Ovary (tissue), 9 donors: ENCODE data around the gene EEF1AKMT3. TPM values are rescaled to one million over a fixed set of nuclear protein-coding genes. Genes with fewer than 3 reads are reported as not detected.

Source experiments
- DNase-seq, 5 donors: peaks; one replicate each; pipeline ENCODE4 v3.0.0-alpha.2; 2019 to 2020
- H3K27ac ChIP-seq, 2 donors: fragments of 200-600 bp; one replicate each; pipeline versions ENCODE4 v1.5.1 to v1.8.0; 2019 to 2022
- H3K27me3 ChIP-seq: fragments of 200-600 bp; one replicate; pipeline ENCODE4 v1.8.0; 2022
- H3K36me3 ChIP-seq: fragments of 200-600 bp; sonication (generic); one replicate; pipeline ENCODE4 v1.5.1; 2019
- H3K4me1 ChIP-seq: one replicate; pipeline ENCODE4 v1.8.1; 2013; ENCODE audit warnings: mild to moderate bottlenecking, moderate library complexity; ENCODE audit not compliant: insufficient read depth
- H3K4me3 ChIP-seq: fragments of 200-600 bp; sonication (generic); one replicate; pipeline ENCODE4 v1.5.1; 2017
- H3K9me3 ChIP-seq, 2 donors: fragments of 200-600 bp in 1 of 2; sonication (generic) in 1 of 2; one replicate each; pipeline versions ENCODE4 v1.5.1 to v1.8.1; 2013 to 2019; ENCODE audit warnings: mild to moderate bottlenecking in 1 of 2, moderate library complexity in 1 of 2
- CTCF ChIP-seq, 3 donors: fragments of 450-650 bp in 2 of 3; fragments of 200-600 bp in 1 of 3; IDR thresholded peaks; one replicate each; pipeline versions ENCODE4 v1.5.1 to v1.8.0; 2016 to 2022; ENCODE audit warnings: antibody characterized with exemption in 3 of 3, mild to moderate bottlenecking in 1 of 3
- EP300 ChIP-seq: sonication (generic); formaldehyde crosslinking; IDR thresholded peaks from one replicate; pipeline ENCODE4 v1.6.1; 2017; ENCODE audit warnings: antibody characterized with exemption
- POLR2A ChIP-seq: fragments of 450-650 bp; IDR thresholded peaks from one replicate; pipeline ENCODE4 v1.6.1; 2017; ENCODE audit warnings: antibody characterized with exemption, mild to moderate bottlenecking, moderate library complexity
- WGBS, 3 donors: extraction: QIAGEN DNeasy Blood & Tissue Kit in 1 of 3; methylation state at CpG; one replicate each; pipeline versions ENCODE4 v1.1.5 to v1.1.7; 2013 to 2017; 5-methylcytosine and 5-hydroxymethylcytosine counted together
- intact Hi-C, 4 donors: fragments of 100-400 bp; cut with DNase I; formaldehyde crosslinking; loops; one replicate each; pipeline versions ENCODE4 v1.11.0 to v1.15.1; 2022 to 2023
- polyA plus RNA-seq, 2 donors: library from polyadenylated mRNA; stranded (reverse); fragments of 200-250 nt in 1 of 2; fragments of 350-450 nt in 1 of 2; fragmentation: Illumina TruSeq in 1 of 2; extraction: RNeasy Lipid Tissue Mini Kit (QIAGEN cat#74804) in 1 of 2; gene quantifications; one replicate each; pipeline ENCODE4 v1.2.3, GENCODE V29; 2013 to 2014
- total RNA-seq, 7 donors: library from RNA; depleted of rRNA in 2 of 7; stranded (reverse); fragments of >200 nt in 2 of 7; fragmentation: NEBNext Ultra II Directional in 3 of 7; extraction: Animal tissue kit (Norgen Biotek cat#: 25700) in 3 of 7; gene quantifications; one replicate each; pipeline versions ENCODE4 v1.1.0 to v1.2.4, GENCODE V29; 2016 to 2023
- donor health status: DM: no; HTN: no; CAD: no; lungs with moderate emphysema.
- donor health status: DM: no; HTN: no; CAD: no.
- donor health status: Bipolar disorder and iron deficiency.
- donor health status: DM: yes; HTN: yes; CAD: no.
- donor health status: DM: no; HTN: no; CAD: no.
- donor health status: DM: yes; HTN: yes; CAD: no.

The EEF1AKMT3 gene
- total and polyA plus RNA-seq, 9 donors: 10.4 to 18.0 (median 15.0) TPM

- 24 to 46% (median 31%) methylated on average over 1 of the region's 1 CpG for WGBS, 3 donors
- Histone ChIP-seq H3K9me3 (no peaks in the 10 kb centered on the region), H3K27ac (no peak overlapping the region), H3K27me3 (no peaks in the 10 kb centered on the region), H3K4me1 (no peaks in the 10 kb centered on the region), H3K4me3 (no peak overlapping the region), H3K36me3 (no peaks in the 10 kb centered on the region)
- intact Hi-C loops: no loop called here
- no peak for DNase-seq
- no peak for TF ChIP-seq CTCF (IDR thresholded peaks at IDR 0.05)
- no peak for TF ChIP-seq POLR2A
- TF ChIP-seq EP300: no peak
Observed at GRCh38 chr12:57793920-57794319, 21.5 kb downstream of the EEF1AKMT3 start.

DNA sequence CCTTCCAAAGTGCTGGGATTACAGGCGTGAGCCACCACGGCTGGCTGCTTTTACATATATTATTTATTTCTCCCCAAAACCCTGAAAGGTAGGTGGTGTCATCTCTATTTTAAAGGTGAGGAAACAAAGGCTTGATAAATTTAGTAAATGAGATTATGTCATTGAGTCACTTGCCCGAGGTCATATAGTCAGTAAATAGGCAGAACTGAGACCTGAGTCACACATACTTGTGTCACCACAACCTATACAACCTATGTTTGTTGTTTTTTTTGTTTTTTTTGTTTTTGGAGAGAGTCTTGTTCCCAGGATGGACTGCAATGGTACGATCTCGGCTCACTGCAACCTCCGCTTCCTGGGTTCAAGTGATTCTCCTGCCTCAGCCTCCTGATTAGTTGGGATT lies 22.9 kb downstream of the EEF1AKMT3 start:
- no peaks in the 10 kb centered on the region for H3K4me1 ChIP-seq
- TF ChIP-seq CTCF (IDR thresholded peaks at IDR 0.05): no peak
- no peak for TF ChIP-seq EP300
- no peak for TF ChIP-seq POLR2A
- no peak for DNase-seq
- intact Hi-C loops: loop anchor here in 1 of 4 donors (5.0 kb wide), 1 partner anchor 37 kb away; no protein-coding TSS in a partner anchor
- H3K36me3 ChIP-seq: no peaks in the 10 kb centered on the region
- WGBS, 3 donors: 90 to 94% (median 91%) methylated on average over 6 of the region's 6 CpGs
- H3K9me3 ChIP-seq: no peaks in the 10 kb centered on the region
- no peaks in the 10 kb centered on the region for H3K27me3 ChIP-seq
- H3K27ac ChIP-seq: no peak overlapping the region
- H3K4me3 ChIP-seq: no peak overlapping the region

DNA sequence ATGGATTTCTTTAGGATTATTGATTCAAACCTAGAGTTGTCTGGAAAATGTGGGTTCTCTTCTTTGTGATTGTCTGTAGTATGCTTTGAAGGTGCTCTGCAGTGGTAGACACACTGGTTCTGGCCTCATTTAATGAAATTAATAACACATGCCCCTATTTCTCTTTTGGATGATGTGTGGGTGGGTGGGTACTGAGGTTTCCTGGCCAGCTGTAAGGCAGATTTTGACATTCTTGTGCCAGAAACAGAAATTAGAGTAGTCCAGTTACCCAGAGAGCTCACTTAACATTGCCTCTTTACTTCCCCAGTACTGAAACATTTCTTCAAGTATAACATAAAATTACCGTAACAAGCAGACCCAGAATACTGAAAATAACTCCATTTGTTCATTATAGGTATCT lies 24.6 kb downstream of the EEF1AKMT3 start:
- WGBS, 3 donors: 98 to 100% (median 99%) methylated on average over 1 of the region's 1 CpG
- Histone ChIP-seq H3K27me3 (no peaks in the 10 kb centered on the region), H3K36me3 (no peaks in the 10 kb centered on the region), H3K27ac (no peak overlapping the region), H3K4me3 (no peak overlapping the region), H3K9me3 (no peaks in the 10 kb centered on the region), H3K4me1 (no peaks in the 10 kb centered on the region)
- no peak for DNase-seq
- TF ChIP-seq EP300 (no peak), POLR2A (no peak), CTCF (IDR thresholded peaks at IDR 0.05) (no peak)
- intact Hi-C loops: loop anchor here in 1 of 4 donors (5.0 kb wide), 1 partner anchor 35 kb away; no protein-coding TSS in a partner anchor

- TF ChIP-seq POLR2A (no peak), CTCF (IDR thresholded peaks at IDR 0.05) (no peak), EP300 (no peak)
- Histone ChIP-seq H3K27ac (no peak overlapping the region), H3K4me1 (no peaks in the 10 kb centered on the region), H3K9me3 (no peaks in the 10 kb centered on the region), H3K27me3 (no peaks in the 10 kb centered on the region), H3K36me3 (no peaks in the 10 kb centered on the region), H3K4me3 (no peak overlapping the region)
- 90 to 96% (median 94%) methylated on average over 1 of the region's 1 CpG for WGBS, 3 donors
- intact Hi-C loops: loop anchor here in 1 of 4 donors (5.0 kb wide), 1 partner anchor 34 kb away; no protein-coding TSS in a partner anchor
- no peak for DNase-seq
Observed at GRCh38 chr12:57797933-57798332, 25.5 kb downstream of the EEF1AKMT3 start.
